ENCODE results near the gene AMBRA1.

AMBRA1 gene

DNA sequence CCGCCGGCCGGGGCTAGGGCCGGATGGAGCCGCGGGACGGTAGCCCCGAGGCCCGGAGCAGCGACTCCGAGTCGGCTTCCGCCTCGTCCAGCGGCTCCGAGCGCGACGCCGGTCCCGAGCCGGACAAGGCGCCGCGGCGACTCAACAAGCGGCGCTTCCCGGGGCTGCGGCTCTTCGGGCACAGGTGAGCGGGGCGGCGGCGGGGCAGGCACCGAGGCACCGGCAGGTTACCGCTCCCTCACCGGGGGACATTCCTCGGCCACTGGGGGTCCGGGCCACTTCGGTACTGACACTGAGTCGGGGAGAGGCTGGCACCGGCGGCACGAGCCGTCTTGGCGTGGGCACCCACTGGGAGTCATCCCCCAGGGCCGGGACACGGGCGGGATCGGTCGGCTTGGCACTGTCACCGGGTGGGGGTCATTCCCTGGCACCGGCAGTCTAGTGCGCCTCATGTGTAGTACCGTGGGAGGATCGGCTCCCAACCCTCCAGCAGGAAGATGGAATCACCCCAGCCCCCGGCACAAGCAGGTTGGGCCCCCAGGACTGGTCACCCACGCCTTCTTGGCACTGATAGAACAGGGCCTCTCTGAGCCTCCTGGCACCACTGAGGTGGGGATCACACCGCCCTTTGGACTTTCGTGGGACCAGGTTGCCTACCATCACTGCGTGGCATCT is 246.0 kb downstream of the AMBRA1 start:
- DNase-seq (ENCODE audit: low read depth): no peak

DNA sequence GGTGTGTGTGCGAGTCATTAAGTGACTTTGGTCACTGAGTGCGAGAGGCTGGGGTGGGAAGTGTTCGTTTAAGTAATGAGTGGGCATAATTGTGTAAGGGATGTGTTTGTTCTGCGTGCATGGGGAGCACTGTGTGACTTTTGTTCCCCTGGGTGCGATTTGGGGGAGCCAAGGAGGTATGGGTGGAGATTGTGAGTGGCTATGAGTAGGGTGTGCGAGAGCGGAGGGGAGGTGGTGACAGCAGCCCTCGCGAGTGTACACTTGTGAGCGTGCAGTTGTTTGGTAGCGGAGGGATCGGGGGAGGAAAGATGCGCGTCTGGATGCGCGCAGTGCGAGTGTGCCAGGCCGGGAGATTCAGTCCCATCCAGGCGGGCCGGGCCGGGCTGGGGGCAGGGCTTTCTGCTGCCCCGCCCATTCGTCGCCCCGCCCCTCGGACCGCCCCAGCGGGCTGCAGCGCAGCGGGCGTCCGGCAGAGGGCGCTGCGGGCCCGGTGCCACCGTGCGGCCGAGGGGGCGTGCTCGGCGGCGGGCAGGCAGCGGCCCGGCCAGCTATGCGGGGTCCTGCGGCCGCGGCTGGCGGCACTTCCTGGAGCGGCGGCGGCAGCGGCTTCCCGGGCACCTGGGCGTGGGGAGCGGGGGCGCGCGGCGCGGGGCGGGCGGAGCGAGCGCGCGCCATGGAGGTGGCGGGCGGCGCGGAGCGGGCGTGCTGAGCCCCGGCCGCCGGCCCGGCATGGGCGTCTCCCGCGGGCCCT is 246.8 kb downstream of the AMBRA1 start, which contains the start of gene DGKZ:
TSS of gene DGKZ (plus strand) at position 578 of the 751 bp plus-strand sequence. CDS start 197 bp downstream, outside the sequence.
- DNase-seq (ENCODE audit: low read depth): peak; percentile 73

Data from iris pigment epithelial cell (primary cell).